Activated CD8-positive, alpha-beta memory T cell treated with anti-CD3 and anti-CD28 coated beads for 48 hours (primary cell): Measurements from ENCODE around the gene GUCA2A.
"Not testable (repeated sequence)": the region's sequence is repeated elsewhere in the genome, so short reads cannot be mapped to it uniquely, and the experiment has no call there.

Experiments
- DNase-seq, 3 experiments: peaks; one replicate each; pipeline ENCODE4 v3.0.0-alpha.2; 2020; ENCODE audit warnings: low read depth in 2 of 3, low spot score in 2 of 3

The GUCA2A gene, protein sequence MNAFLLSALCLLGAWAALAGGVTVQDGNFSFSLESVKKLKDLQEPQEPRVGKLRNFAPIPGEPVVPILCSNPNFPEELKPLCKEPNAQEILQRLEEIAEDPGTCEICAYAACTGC

DNA sequence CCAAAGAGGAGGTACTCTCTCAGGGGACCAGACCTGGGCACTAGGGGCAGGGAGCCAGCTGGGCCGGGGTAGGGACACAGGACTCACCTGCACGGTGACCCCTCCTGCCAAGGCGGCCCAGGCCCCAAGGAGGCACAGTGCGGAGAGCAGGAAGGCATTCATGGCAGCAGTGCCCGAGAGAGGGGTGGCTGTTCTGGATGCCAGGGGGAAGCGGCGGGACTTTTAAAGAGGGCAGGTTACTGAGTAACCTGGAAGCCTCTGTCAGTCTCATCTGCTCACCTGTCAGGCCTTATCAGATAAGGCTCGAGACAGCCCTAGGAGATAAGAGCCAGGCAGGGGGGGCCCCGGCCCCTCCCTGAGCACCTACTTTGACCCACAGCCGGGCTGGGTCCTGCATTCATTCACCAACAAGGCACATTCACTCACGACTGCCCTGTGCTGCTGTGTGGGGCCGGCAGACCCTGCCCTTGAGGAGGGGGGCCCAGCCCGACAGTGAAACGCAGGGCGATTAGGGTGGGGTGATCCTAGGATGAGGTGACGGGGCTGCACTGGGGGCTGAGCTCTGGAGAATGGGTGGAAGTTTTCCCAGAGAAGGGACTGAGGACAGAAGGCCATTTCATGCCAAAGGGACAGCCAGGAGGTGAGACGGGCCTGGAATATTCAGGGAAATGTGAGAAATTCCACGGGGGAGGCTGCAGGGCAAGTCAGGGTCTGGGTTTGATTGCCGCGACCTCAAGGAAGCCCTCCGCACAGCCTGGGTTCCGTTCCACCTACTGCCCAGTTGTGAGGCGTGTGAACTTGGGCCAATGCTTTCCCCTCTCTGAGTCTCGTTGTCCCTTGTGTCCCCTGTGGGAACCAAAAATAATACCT is at the start of gene GUCA2A:
Gene GUCA2A, minus strand, starts transcription at position 195 of the 870 bp plus-strand sequence. Its CDS starts 33 bp downstream, at position 162.
- no peak for DNase-seq

DNA sequence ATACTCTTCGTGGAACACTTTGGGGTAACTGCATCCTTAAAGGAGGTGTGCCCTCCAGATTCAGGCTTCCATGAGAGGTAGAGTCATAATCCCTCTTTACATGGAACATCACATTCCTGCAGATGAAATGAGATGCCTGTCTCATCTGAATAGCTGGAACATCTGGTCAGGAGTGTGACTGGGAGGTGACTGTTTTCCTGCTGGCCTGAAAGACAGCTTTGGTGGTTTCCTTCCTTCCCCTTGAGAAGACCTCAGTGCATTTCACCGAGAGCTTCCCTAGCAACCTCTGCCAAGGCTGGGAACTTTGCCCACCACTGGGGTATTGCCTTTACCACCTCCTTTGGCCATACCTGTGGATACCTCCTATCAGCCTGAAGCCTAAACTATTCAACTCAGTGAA is 46.7 kb upstream of the GUCA2A start:
- DNase-seq, result no peak

DNA sequence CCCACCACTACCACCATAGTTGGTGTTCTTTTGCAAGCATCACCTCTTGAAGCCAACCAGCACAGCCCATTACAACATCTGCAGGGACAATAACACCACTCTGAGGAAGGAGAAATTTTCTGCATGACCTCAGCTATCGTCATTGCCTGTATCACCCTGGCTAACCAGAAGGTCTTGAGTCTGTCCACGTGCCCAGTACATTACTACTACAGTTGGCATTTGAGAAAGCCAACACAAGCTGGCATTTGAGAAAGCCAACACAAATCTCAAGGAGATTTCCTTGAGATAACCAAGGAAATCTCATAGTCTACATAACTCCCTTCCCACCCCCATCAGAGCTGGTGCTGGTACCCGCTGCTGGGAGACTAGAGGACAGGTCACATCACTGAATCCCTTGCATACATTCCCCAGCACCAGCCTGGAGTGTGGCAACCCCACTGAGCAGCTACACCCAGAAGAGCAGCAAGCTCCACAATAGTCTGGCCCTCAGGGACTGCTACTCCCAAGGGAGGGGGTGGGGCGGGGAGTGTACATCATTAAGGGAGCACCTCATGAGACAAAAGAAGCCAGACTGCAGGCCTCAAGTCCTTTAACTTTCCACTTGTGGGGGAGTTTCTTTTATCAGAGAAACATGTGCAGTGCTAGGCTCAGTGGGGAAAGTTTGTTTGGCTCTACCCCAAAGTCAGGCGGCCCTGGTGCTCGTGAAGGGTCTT is 46.0 kb upstream of the GUCA2A start:
- no peak for DNase-seq

DNA sequence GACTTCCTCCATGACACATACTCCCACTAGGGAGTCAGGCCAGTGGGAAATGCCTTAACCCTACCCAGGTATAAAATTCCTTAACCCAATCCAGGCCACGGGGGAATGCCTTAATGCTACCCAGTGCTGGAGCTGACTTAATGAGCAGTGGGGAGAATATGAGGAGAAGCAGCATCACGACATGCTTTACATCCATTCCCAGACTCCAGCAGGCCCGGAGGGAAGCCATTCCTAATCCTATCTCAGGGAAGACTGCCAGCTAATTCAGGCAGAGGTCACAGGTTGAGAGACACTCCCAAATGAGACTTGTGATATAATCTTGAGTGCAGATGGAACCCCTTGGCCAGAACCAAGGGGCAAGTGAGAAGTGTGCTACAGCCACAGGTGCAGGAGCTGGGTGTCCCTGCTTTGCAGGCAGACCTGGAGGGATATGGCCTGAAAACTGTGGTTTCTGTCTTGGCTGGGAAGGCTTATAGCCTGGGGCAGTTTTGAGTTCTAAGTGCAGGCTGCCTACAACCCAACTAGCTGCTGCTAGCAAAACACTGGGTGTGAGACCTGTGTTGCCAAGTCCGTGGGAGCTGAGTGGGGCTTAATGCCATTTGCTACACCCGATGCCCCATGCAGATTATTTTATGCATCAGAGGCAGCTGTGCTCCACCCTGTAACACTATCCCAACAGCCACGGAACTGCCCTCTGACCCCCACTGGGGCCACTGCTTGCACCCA is 45.1 kb upstream of the GUCA2A start:
- no peak for DNase-seq

DNA sequence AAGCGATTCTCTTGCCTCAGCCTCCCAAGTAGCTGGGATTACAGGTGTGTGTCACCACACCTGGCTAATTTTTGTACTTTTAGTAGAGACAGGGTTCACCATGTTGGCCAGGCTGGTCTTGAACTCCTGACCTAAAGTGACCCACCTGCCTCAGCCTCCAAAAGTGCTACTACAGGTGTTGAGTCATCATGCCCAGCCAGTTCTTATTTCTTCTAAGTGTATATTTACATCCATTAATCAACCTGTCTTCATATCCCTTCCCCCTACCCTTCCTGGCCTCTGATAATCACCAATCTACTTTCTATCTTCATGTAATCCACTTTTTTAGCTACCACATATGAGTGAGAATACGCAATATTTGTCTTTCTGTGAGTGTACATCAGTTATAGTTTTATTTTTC is 42.4 kb upstream of the GUCA2A start:
- DNase-seq, result not testable (repeated sequence)

DNA sequence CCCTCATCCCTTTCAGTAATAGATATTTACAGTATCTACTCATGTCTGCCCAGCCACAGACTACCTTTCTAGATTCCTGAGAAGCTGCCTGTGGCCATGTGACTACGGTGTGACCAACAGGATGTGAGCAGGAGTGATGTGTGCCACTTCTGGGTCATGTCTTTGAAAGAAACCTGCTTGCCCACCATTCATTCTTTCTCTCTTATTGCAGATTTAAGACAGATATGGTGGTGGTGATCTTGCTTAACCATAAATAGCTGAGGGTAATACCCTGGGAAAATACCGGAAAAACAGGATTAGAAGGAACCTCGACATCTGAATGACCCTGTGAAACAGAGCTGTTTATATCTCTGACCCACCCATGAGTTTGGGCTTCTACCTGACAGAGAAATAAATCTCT is 41.6 kb upstream of the GUCA2A start:
- DNase-seq, result no peak

DNA sequence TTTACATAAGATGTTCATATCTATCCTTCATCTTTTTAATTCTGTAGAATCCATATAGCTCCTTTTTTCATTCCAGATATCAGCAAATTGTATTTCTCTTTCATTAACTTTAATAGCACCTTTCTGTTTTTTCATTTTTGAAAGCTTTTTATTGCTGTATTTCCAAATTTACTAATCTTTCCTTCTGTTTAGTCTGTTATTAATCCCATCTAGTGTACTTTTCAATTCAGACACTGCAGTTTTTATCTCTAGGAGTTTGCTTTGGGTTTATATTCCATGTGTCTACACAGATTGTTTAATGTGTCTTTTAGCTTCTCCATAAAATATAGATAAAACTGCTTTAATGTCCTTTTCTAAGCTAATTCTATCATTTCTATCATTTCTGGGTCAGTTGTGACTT is 37.4 kb upstream of the GUCA2A start:
- DNase-seq, result no peak

DNA sequence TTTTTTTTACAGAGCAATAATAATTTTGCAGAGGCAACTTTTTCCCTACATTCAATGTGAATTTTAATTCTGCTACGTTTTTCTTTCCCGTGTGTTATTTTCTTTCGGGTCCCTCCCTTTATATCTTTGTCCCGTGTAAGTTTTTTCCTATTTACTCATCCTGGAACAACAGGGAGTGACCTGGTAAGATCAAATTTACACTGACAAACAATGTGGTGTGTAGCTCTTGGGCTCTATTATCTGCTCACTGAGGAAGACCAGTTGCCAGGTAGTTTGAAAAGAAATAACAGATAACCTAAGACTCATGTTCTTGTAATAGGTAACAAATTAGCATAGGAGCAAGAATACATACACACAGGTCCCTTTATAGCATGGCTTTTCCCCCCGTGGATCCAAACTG is 33.7 kb upstream of the GUCA2A start:
- DNase-seq, result no peak

DNA sequence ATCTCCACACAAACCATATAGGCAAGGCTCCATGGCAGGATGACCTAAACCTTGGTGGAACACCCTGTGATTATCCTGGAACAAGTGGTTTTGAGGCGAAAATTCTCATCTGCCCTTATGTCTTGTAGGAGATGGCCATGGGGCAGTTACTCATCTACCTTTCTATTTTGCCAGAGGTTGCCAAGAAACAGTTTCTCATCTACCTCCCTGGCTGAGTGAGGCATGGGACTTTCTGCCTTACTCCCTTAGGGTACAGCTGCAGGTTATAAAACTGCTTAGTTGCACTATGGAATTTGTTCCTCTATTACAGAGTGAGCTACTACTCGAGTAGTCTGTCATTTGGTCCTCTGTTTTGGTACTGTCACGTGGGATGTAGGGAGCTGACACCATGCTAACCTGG is 31.3 kb upstream of the GUCA2A start:
- no peak for DNase-seq

DNA sequence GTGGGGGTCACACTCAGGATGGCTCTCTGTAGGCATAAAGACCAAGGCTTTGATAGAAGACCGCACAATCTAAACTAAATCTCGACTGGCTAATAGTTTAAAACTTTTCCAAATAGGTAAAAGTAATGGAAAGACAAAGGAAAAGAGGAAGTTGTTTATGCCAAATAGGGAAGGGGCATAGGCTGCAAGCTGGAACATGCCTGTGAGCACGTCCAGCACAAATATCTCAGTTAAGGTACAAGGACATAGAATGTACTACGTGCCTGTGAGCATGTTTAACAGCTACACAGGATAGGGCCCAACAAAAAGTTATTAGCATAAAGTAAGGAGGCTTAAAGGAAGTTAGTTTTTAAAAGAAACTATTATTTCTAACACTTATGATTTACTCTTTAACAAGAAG is 27.6 kb upstream of the GUCA2A start:
- no peak for DNase-seq

DNA sequence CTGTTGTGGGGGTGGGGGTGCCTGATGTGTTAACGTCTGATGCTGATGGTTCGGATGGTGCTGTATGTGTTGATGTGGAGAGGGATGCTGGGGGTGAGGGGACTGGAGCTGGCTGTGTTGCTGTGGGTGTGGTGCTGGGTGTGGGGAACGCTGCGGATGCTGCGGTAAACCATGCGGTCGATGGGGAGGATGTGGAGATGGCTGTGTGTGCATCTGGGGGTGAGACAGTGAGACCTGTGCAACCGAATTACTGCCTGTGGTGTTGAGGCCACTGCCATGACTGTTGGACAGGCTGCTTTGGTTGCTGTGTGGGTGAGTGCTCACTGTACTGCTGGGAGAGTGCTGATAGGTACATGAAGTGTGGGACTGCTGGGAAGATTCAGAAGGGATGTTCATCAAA is 26.8 kb upstream of the GUCA2A start:
- DNase-seq, result no peak

DNA sequence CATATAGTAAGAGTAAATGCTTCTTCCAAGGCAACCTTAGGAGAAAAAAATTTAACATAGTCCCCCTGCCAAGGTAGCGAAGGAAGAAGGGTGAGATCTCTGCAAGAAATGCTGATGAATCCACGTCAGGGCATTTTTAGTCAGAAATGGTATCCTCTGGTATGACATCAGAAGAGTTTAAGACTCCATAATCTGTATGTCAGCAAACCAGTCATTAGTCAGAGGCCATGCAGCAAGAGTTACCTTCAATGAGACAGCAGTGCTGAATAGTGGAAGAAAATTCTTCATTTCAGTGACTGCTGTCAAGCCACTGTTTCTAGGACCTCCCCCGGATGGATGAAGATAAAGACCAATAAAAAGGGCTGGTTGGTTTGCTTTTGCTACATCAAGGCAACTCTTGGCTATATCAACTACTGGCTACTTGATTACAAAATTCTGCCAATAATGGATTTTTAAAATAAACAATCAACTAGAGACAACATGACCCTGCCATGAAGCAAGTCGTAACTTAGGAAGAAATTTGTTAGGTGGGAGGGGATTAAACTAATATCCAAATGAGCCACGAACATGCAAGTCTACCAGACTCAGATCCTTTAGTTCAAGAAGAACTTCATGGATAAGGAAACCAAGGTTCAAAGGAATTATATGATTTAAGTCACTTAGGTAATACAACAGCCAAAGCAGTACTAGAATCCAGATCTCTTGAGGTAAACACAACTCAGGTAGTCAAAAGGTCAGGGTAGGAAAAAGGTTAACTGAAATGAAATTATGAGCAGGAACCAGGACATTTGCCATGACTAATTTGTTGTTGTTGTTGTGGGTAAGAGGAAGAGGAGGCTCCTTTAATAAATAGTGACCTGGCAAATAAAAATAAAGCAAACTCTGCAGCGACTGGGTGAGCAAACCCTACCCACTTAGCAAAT is 25.6 kb upstream of the GUCA2A start:
- no peak for DNase-seq

DNA sequence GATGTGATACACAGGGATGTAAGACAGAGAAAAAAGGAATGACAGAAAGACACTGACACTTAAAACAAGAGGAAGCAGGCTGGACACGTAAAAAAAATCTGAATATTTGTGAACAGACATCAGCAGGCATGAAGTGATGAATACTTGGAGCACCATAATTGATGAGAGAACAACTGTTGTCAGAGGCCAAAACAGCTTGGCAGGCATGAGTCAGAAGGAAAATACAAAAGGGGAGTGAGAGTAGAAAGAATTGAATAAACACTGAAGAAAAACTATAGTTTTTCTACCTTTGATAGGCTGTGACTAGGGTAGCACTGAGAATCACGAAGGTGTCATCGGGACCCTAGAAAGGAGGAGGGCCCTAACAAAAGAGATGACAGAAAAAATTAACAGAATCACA is 21.6 kb upstream of the GUCA2A start:
- no peak for DNase-seq

DNA sequence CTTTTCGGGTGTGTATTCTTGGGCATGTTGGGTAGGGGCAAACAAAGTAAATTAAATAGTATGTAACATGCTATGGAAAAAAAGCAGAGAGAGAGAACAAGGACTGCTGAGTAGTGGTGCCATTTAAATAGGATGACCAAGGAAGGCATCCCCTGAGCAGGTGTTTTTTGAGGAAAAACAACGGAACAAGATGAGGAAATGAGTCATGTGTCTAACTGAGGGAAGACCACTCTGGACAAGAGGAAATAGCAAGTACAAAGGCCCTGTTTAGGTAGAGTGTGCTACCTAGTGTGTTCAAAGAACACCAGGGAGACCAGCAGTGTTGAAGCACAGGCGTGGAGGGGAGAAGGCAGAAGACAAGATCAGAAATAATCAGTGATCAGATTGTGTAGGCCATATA is 20.1 kb upstream of the GUCA2A start:
- no peak for DNase-seq

DNA sequence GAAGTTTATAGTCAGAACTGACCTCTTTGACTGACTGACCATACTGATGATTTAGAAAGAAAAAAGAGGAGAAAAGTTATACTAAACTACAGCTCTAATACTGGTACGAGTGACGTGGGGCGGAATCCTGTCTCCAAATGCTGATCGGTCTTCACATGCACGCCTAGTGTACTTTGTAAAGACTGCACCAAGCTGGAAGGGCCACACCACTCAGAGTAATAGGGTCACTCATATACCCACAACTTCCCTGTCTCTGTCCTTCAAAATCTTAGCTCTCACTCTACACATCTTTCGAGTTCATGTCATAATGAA is 19.4 kb upstream of the GUCA2A start:
- DNase-seq, result no peak

DNA sequence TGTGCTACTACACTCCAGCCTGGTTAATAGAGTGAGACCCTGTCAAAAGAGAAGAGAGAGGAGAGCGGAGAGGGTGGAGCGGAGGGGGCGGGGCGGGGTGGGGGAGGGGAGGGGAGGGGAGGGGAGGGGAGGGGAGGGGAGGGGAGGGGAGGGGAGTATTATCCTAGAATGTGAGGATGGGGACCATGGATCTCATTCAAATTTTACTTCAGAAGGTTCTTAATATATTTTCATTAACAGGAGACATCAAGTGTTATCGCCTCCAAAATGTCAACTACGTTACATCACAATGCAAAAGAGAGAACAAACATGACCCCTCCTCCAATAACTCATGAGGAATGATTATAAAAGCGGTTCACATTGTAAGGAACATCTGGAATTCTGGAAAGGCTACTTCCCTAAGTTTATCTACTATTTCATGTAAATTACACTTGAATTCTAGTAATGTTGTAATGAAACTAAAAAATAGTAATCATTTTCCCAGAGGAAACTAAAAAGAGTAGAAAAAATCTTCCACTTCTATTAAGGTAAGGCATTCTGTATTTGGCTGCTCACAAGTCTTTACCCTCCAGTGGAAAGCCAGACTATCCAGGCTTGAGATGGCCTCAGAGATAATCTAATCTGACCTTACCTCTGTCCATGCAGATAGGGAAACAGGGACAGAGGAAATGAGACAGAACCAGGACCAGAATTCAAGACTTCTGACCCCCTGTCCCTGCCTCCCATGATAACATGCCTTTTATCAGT is 18.8 kb upstream of the GUCA2A start:
- no peak for DNase-seq

DNA sequence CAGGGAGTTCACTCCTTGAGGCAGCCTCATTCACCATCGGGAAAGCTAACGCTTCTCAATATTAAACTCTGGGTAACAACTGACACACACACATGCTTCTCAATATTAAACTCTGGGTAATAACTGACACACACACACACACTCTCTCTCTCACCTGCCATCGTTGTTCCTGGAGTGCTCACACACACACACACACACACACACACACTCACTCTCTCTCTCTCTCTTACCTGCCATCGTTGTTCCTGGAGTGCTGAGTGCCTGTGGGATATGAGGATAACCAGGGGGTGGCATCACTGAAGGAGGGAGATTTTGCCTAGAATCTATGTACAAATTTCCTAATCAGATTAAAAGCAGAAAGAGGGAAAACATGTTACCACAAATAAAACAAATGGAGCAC is 17.1 kb upstream of the GUCA2A start:
- DNase-seq, result no peak

DNA sequence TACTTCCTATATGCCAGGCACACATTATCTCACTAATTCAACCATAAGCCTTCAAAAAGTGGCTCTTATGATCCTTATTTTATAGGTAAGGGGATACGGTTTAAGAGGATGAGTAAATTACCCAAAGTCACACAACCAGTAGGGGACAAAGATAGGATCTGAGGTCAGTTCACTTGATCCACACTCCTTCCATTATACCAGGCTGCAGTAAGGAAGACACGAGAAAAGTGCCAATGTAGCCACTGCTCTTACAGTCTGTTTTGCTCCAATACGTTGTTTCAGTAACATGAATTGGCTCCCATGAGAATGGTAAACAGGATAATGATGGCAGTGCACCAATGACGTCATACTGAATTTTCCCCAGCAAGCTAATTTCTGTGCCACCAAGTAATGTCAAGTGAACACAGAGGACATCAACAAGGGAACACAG is 15.4 kb upstream of the GUCA2A start:
- no peak for DNase-seq

DNA sequence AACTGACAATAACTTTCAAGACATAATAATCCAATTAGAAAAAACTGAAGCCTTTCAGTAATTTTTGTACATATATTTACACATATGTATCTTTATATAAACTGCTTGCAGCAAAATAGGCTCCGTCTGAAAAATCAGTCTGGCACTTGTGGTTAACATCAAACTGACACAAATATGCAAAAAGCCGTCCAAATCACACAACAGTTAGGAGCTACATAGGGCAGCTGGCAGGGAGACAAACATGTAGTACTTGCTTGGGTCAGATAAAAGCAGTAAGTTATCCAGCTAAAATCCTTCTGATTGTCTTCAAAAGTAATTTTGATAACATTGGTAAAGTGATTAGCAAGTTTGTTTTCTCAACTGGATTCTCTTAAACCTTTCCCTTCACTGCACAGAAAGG is 14.7 kb upstream of the GUCA2A start:
- DNase-seq, result no peak

DNA sequence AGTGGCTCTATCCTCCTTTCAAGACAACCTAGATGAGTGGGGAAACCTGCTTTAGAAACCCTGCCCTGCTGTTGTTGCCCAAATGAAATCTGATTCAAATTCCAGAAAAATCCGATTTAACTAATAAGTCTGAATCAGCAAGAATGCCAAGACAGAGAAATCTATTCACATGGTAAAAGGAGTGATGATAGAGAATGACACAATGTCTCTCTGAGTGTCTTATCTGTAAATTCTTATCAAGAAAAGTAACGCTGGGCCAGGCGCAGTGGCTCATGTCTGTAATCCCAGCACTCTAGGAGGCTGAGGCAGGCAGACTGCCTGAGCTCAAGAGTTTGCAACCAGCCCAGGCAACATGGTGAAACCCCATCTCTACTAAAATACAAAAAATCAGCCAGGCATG is 13.7 kb upstream of the GUCA2A start:
- no peak for DNase-seq
